Activated T-cell treated with anti-CD3 and anti-CD28 coated beads, Interleukin-2, amount 50 U/mL, for 72 hours (primary cell): ENCODE measurements around the gene MET. TPM values are rescaled to one million over a fixed set of nuclear protein-coding genes. Genes with fewer than 3 reads are reported as not detected.
"Not testable (repeated sequence)": the region's sequence is repeated elsewhere in the genome, so short reads cannot be mapped to it uniquely, and the experiment has no call there.

Source experiments
- ATAC-seq, 2 donors: fragments of 150-1000 bp; cut with Tn5 transposase; replicated peaks in 1 of 2; 2 replicates each; pipeline ENCODE4 v1.10.0; 2021; ENCODE audit warnings: moderate library complexity in 2 of 2, mild to moderate bottlenecking in 1 of 2
- DNase-seq, 2 donors: peaks; one replicate each; pipeline ENCODE4 v3.0.0; 2021 to 2022; ENCODE audit warnings: mixed read lengths in 1 of 2
- H3K27ac Mint-ChIP-seq: one replicate; pipeline ENCODE4 v1.8.0; 2022; ENCODE audit warnings: mild to moderate bottlenecking, moderate library complexity, mixed read lengths
- H3K27me3 Mint-ChIP-seq: one replicate; pipeline ENCODE4 v1.8.0; 2022; ENCODE audit warnings: low read depth, mixed read lengths
- H3K36me3 Mint-ChIP-seq, 2 donors: one replicate each; pipeline ENCODE4 v1.8.0; 2022; ENCODE audit warnings: mixed read lengths in 2 of 2, mild to moderate bottlenecking in 1 of 2; ENCODE audit not compliant: insufficient read depth in 2 of 2
- H3K4me1 Mint-ChIP-seq: one replicate; pipeline ENCODE4 v1.8.0; 2022; ENCODE audit warnings: low read depth, mixed read lengths
- H3K4me3 Mint-ChIP-seq, 2 donors: one replicate each; pipeline ENCODE4 v1.8.0; 2022; ENCODE audit warnings: mild to moderate bottlenecking in 2 of 2, mixed read lengths in 2 of 2, moderate library complexity in 2 of 2
- H3K9me3 Mint-ChIP-seq, 2 donors: one replicate each; pipeline ENCODE4 v1.8.0; 2022; ENCODE audit warnings: mixed read lengths in 2 of 2
- total RNA-seq, 2 donors: library from RNA; stranded (reverse); gene quantifications; one replicate each; pipeline ENCODE4 v1.2.3, GENCODE V29; 2022

The MET gene
- total RNA-seq, 2 donors from 2014 or later: 2.4 TPM

GRCh38 chr7:116811768-116812167, 139.8 kb downstream of the MET start:
- H3K9me3 Mint-ChIP-seq: no peaks in the 10 kb centered on the region
- peaks cover 7% of the 10 kb centered on the region for H3K27me3 Mint-ChIP-seq
- no peak overlapping the region for H3K27ac Mint-ChIP-seq

GRCh38 chr7:116812860-116813259, 140.9 kb downstream of the MET start:
- H3K36me3 Mint-ChIP-seq: no peaks in the 10 kb centered on the region
- no peak overlapping the region for H3K4me3 Mint-ChIP-seq
- DNase-seq: no peak
- H3K9me3 Mint-ChIP-seq: no peaks in the 10 kb centered on the region
- peaks cover 13% of the 10 kb centered on the region for H3K27me3 Mint-ChIP-seq
- ATAC-seq: no peak
- no peaks in the 10 kb centered on the region for H3K4me1 Mint-ChIP-seq
- H3K27ac Mint-ChIP-seq: no peak overlapping the region

More at GRCh38 chr7:116811768-116812167, 139.8 kb downstream of the MET start:
- no peak overlapping the region for H3K4me3 Mint-ChIP-seq
- ATAC-seq: no peak
- no peaks in the 10 kb centered on the region for H3K36me3 Mint-ChIP-seq
- no peaks in the 10 kb centered on the region for H3K4me1 Mint-ChIP-seq
- DNase-seq: no peak

GRCh38 chr7:116813371-116813770, 141.4 kb downstream of the MET start:
- H3K27me3 Mint-ChIP-seq: peaks cover 14% of the 10 kb centered on the region
- not testable (repeated sequence) for DNase-seq, H3K36me3 Mint-ChIP-seq, H3K27ac Mint-ChIP-seq, H3K9me3 Mint-ChIP-seq, H3K4me3 Mint-ChIP-seq, H3K4me1 Mint-ChIP-seq, ATAC-seq

GRCh38 chr7:116815041-116815440, 143.0 kb downstream of the MET start:
- H3K4me3 Mint-ChIP-seq: no peak overlapping the region
- no peaks in the 10 kb centered on the region for H3K4me1 Mint-ChIP-seq
- ATAC-seq (no peak), DNase-seq (no peak)
- no peaks in the 10 kb centered on the region for H3K9me3 Mint-ChIP-seq
- H3K36me3 Mint-ChIP-seq: no peaks in the 10 kb centered on the region
- peaks cover 7% of the 10 kb centered on the region for H3K27me3 Mint-ChIP-seq
- no peak overlapping the region for H3K27ac Mint-ChIP-seq

- Mint-ChIP-seq H3K9me3 (peaks cover 2% of the 10 kb centered on the region in 2 donors), H3K4me1 (no peaks in the 10 kb centered on the region), H3K4me3 (no peak overlapping the region), H3K36me3 (peaks cover 0 to 2% of the 10 kb centered on the region in 2 donors), H3K27ac (no peak overlapping the region), H3K27me3 (peaks cover 7% of the 10 kb centered on the region)
- ATAC-seq (no peak), DNase-seq (no peak)
Observed at GRCh38 chr7:116820149-116820548, 148.2 kb downstream of the MET start.

GRCh38 chr7:116821647-116822046, 149.7 kb downstream of the MET start:
- not testable (repeated sequence) for ATAC-seq, H3K4me1 Mint-ChIP-seq, H3K9me3 Mint-ChIP-seq, H3K4me3 Mint-ChIP-seq, H3K27ac Mint-ChIP-seq, H3K36me3 Mint-ChIP-seq, DNase-seq
- peaks cover 13% of the 10 kb centered on the region for H3K27me3 Mint-ChIP-seq

GRCh38 chr7:116824449-116824848, 152.5 kb downstream of the MET start:
- Mint-ChIP-seq H3K9me3 (peaks cover 2% of the 10 kb centered on the region in 2 donors), H3K4me3 (no peak overlapping the region), H3K36me3 (peaks cover 0 to 3% of the 10 kb centered on the region in 2 donors), H3K4me1 (no peaks in the 10 kb centered on the region), H3K27ac (no peak overlapping the region), H3K27me3 (peaks cover 6% of the 10 kb centered on the region)
- no peak for DNase-seq
- ATAC-seq: no peak

- Mint-ChIP-seq H3K4me1 (no peaks in the 10 kb centered on the region), H3K4me3 (no peak overlapping the region), H3K27me3 (peaks cover 6% of the 10 kb centered on the region), H3K36me3 (peaks cover 0 to 3% of the 10 kb centered on the region in 2 donors), H3K9me3 (peaks cover 0 to 2% of the 10 kb centered on the region in 2 donors), H3K27ac (no peak overlapping the region)
- DNase-seq (no peak), ATAC-seq (no peak)
Observed at GRCh38 chr7:116828281-116828680, 156.3 kb downstream of the MET start.

- Mint-ChIP-seq H3K36me3 (peaks cover 0 to 3% of the 10 kb centered on the region in 2 donors), H3K27me3 (peaks cover 6% of the 10 kb centered on the region), H3K4me3 (no peak overlapping the region)
Observed at GRCh38 chr7:116829041-116829440, 157.0 kb downstream of the MET start.

GRCh38 chr7:116829493-116829892, 157.5 kb downstream of the MET start:
- Mint-ChIP-seq H3K4me3 (no peak overlapping the region), H3K27ac (no peak overlapping the region), H3K36me3 (peaks cover 0 to 1% of the 10 kb centered on the region in 2 donors), H3K4me1 (no peaks in the 10 kb centered on the region), H3K9me3 (no peaks in the 10 kb centered on the region), H3K27me3 (peaks cover 6% of the 10 kb centered on the region)
- no peak for ATAC-seq
- DNase-seq: no peak

More at GRCh38 chr7:116829041-116829440, 157.0 kb downstream of the MET start:
- Mint-ChIP-seq H3K27ac (no peak overlapping the region), H3K4me1 (no peaks in the 10 kb centered on the region), H3K9me3 (peaks cover 0 to 2% of the 10 kb centered on the region in 2 donors)
- DNase-seq: no peak
- ATAC-seq: no peak

GRCh38 chr7:116832692-116833091, 160.7 kb downstream of the MET start:
- Mint-ChIP-seq H3K9me3 (no peaks in the 10 kb centered on the region), H3K27ac (no peak overlapping the region), H3K4me1 (no peaks in the 10 kb centered on the region), H3K4me3 (no peak overlapping the region), H3K27me3 (peaks cover 11% of the 10 kb centered on the region), H3K36me3 (no peaks in the 10 kb centered on the region)
- ATAC-seq (no peak), DNase-seq (no peak)

- no peak for DNase-seq
- Mint-ChIP-seq H3K9me3 (no peaks in the 10 kb centered on the region), H3K4me3 (no peak overlapping the region), H3K36me3 (no peaks in the 10 kb centered on the region), H3K27ac (no peak overlapping the region), H3K4me1 (no peaks in the 10 kb centered on the region), H3K27me3 (peaks cover 16% of the 10 kb centered on the region)
- ATAC-seq: peak; percentile 67 to 74
Observed at GRCh38 chr7:116834815-116835504, 163.0 kb downstream of the MET start.

- no peak for ATAC-seq
Observed at GRCh38 chr7:116836048-116836447, 164.1 kb downstream of the MET start.

GRCh38 chr7:116836911-116837310, 164.9 kb downstream of the MET start:
- H3K4me1 Mint-ChIP-seq: no peaks in the 10 kb centered on the region
- no peaks in the 10 kb centered on the region for H3K9me3 Mint-ChIP-seq
- DNase-seq (no peak), ATAC-seq (no peak)
- H3K36me3 Mint-ChIP-seq: no peaks in the 10 kb centered on the region
- peaks cover 16% of the 10 kb centered on the region for H3K27me3 Mint-ChIP-seq
- no peak overlapping the region for H3K4me3 Mint-ChIP-seq
- H3K27ac Mint-ChIP-seq: no peak overlapping the region

More at GRCh38 chr7:116836048-116836447, 164.1 kb downstream of the MET start:
- Mint-ChIP-seq H3K27me3 (peaks cover 16% of the 10 kb centered on the region), H3K4me1 (no peaks in the 10 kb centered on the region), H3K36me3 (no peaks in the 10 kb centered on the region), H3K27ac (no peak overlapping the region), H3K4me3 (no peak overlapping the region), H3K9me3 (no peaks in the 10 kb centered on the region)
- DNase-seq: no peak
